GM12872 (cell line): Measurements from ENCODE around the gene RASA3.

Experiments
- TF ChIP-seq, protein P1 (sequence below): IDR thresholded peaks from 3 replicates; pipeline ENCODE4 v1.5.1; 2011; ENCODE audit warnings: low read depth, mild to moderate bottlenecking, low read length, moderate library complexity; ENCODE audit not compliant: insufficient read depth

The RASA3 gene

DNA sequence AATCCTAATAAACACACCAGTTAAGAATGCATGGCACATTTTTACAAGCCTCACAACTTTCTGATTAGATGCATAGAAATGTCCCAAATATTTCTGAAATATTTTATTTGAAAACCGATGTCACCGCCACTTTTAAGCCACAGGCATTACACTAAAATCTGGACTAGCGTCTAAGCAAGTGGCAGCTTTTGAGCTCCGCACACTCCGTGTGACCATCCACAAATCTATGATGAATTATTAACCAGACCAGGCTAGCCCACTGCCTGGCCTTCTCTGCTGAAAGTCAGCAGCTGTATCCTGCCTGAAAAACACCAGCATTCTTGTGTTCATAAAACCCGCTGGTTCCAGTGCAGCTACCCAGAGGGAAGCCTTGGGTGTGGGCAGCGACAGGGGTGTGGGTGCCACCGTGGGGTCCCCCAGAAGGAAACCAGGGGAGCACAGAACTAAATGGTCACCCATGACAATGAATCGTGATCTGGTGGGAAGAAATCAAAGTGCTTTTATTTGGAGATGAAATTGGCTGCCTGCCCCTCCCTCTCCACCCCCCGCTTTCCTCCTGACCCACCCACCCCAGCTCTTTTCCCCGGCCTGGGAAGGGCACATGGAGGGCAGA, 13.8 kb downstream of the RASA3 start:
- TF ChIP-seq, protein P1, sequence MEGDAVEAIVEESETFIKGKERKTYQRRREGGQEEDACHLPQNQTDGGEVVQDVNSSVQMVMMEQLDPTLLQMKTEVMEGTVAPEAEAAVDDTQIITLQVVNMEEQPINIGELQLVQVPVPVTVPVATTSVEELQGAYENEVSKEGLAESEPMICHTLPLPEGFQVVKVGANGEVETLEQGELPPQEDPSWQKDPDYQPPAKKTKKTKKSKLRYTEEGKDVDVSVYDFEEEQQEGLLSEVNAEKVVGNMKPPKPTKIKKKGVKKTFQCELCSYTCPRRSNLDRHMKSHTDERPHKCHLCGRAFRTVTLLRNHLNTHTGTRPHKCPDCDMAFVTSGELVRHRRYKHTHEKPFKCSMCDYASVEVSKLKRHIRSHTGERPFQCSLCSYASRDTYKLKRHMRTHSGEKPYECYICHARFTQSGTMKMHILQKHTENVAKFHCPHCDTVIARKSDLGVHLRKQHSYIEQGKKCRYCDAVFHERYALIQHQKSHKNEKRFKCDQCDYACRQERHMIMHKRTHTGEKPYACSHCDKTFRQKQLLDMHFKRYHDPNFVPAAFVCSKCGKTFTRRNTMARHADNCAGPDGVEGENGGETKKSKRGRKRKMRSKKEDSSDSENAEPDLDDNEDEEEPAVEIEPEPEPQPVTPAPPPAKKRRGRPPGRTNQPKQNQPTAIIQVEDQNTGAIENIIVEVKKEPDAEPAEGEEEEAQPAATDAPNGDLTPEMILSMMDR = no peak

DNA sequence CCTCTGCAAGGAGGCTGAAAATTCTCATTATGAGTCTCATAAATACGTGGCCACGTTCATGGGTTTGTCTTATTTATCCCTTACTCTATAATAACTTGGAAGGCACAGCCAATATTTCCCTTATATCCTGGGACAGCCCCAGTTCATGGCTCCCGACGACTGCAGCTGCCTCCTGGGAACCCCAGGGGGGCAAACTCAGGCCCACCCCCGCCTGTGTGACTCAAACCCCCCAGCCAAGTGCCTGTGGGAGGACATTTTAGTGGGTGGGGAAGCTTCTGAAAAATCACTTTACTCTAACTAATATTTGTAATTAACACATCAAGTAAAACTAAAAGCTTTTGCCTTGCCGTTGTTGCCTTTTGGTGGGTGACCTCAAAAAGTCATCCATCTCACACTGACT, 14.3 kb downstream of the RASA3 start:
- TF ChIP-seq, protein P1 = no peak

DNA sequence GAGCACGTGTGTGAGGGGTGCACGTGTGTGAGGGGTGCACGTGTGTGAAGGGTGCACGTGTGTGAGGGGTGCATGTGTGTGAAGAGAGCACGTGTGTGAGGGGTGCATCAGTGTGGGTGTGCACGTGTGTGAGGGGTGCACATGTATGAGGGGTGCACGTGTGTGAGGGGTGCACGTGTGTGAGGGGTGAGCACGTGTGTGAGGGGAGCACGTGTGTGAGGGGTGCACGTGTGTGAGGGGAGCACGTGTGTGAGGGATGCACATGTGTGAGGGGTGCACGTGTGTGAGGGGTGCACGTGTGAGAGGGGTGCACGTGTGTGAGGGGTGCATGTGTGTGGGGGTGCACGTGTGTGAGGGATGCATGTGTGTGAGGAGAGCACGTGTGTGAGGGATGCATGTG, 15.7 kb downstream of the RASA3 start:
- TF ChIP-seq, protein P1 = no peak

DNA sequence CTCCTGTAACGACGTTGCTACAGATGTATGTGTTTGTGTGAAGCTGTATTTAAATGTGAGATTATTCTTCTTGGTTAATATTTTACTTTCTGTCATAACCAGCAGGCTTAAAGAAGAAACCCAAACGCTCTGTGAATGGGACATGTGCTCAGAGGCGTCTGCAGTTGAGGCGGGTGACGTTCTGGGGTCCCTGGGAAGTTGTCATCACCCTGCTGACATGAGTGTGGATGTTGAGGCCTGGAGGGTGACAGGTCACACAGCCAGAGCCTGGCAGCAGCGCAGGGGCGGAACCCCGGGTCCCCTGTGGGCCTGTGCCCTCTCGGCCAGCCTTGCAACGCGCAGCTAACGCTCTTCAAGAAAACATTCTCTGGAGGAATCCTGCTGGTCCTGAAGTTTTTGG, 16.6 kb downstream of the RASA3 start:
- TF ChIP-seq, protein P1 = no peak

DNA sequence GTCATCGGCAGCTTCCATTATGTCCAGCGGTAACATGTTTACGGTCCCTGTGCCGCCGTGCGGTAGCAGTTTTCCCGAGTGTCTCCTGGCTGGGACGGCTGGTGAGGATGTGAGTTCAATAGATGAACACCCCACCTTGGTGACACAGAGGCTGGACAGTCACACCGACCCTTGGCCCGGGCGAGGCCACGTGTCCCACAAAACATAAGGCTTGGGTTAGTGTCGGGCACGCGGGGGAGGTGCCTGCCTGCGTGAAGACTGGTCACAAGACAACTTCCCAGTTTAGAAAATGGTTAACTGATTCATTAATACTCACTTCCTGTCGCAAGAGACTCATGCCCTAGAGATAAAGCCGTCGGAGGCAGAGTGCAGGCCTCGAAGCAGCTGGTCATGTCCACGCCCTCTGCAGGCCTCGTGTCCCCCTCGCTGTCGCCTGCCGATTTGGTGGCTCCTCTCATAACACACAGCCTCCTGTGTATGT, 17.2 kb downstream of the RASA3 start:
- TF ChIP-seq, protein P1 = no peak

DNA sequence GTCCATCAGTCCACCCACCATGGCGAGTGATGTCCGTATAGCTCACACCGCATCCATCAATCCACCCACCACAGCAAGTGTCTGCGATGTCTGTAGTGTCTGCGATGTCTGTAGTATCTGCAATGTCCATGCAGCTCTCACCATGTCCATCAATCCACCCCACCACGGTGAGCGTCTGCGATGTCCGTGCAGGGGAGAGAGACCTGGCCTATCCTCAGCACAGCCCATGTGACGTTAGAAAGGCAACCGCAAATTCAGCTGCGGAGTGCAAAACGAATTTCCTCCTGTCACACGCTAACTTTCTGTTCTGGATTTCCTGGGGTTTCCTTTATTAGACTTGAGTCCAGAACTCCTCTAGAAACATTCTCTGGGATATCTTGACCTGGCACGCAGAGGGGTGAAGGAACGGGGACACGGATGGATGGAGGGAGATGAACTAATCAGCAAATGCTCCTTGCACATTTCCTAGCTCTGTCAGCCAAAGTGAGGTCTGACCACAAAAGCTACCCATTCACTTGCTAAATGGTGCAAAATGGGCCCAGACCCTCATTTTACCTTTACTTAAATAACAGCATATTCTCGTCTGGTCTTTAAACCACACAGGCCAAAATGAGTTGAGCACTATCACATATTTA, 18.3 kb downstream of the RASA3 start:
- TF ChIP-seq, protein P1 = no peak

DNA sequence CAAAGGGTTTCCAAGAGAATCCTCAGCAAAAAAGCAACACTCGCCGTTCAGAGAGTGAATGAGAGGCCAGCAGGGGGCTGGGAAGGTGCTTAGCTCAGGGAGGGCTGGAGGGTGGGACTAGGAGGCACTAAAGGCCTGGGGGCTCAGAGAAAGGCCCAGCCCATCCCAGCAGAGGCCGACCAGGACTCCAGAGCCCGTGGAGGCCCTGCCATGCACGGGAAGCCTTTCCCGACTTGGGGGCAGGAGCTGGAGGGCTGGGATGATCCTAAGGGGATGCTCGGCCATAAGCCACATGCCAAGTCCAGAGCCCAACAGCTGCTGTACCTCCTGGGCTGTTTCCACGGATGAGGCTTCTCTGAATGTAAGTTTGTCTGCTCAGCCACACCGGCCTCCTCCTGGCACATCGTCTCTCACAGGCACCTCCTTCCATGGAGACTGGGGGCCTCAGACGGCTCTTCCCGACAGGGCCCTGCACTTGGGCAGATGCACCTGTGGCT, 19.5 kb downstream of the RASA3 start:
- TF ChIP-seq, protein P1 = no peak
